HG02763 (cell line): ENCODE data around the gene PRKAR1A.
"Not testable (repeated sequence)": the region's sequence is repeated elsewhere in the genome, so short reads cannot be mapped to it uniquely, and the experiment has no call there.

Experiments used
- ATAC-seq: cut with Tn5 transposase; IDR thresholded peaks from one replicate; pipeline ENCODE4 v1.9.1; 2021; ENCODE audit warnings: mild to moderate bottlenecking, moderate library complexity; ENCODE audit not compliant: unreplicated experiment

The PRKAR1A gene

DNA sequence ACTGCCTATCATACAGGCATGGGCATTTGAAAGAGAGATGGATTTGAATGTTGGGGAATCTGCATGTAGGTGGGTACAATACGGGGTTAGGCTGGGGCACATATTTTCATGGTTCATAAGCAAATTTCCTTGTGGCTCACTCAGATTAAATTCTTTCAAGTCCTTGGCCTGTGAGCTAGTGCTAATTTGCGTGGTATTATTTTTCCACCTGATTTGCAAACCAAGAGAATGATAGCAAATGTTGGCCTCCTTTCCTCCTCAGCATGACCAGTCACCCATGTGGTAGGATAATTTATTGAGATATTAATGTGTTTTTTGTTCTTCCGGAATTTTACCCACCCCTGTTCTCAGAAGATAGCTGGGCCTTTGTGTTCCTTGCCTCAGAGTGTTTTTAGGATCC is 66.0 kb downstream of the PRKAR1A start:
- no peak for ATAC-seq

DNA sequence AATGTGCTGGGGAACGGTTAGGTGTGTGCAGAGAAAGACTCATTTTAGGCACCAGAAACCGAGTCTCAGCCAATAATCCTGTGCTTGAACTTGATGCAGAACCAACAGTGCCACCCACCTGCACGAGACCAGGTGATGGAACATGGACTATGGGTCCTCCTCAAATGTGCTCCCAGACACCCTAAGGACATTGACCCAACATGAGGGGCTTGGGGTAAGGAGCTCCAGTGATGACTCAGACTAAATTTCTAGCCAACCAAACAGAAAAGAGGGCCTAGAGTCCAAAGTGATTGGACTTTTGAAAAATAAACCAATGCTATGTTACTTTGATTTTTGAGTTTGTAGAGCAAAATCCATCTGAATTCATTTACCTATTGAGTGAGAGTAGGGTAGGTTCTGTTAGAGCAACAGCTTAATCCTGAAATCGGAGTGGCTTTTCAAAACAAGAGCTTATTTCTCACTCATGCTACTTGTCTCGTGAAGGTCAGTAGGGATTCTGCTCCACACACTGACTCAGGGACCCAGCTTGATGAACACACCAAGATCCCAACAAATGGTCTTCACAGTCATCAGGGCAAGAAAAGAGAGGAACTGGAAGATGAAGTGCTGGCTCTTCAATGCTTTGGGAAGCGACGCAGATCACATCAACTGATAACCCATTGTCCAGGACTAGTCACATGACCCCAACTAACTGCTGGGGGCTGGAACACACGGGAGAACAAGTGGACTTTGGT is 67.1 kb downstream of the PRKAR1A start:
- ATAC-seq = no peak

DNA sequence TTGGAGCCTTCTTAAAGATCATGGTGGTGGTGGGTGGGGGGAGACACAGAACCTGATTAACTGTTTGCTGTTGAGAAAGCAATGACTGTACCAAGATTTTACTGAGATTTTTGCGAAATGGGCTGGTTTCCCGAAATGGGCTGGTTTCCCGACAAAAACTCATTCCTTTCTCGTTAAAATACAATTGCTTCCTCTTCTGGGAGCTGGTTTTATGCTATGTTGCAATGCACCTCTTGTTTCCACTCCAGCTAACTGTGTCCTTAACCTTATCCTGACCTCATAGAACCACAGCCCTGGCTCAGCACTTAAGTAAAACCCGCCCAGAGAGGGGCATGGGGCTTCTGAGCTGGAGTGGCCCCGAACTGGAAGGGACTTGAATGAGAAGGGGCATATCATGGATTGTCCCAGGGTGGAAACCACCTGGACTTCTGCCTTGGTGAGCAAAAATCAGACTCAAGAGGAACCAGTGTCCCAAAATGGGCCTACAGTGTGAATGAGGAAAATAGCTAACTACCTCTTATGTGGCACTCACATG is 68.1 kb downstream of the PRKAR1A start:
- ATAC-seq = no peak

DNA sequence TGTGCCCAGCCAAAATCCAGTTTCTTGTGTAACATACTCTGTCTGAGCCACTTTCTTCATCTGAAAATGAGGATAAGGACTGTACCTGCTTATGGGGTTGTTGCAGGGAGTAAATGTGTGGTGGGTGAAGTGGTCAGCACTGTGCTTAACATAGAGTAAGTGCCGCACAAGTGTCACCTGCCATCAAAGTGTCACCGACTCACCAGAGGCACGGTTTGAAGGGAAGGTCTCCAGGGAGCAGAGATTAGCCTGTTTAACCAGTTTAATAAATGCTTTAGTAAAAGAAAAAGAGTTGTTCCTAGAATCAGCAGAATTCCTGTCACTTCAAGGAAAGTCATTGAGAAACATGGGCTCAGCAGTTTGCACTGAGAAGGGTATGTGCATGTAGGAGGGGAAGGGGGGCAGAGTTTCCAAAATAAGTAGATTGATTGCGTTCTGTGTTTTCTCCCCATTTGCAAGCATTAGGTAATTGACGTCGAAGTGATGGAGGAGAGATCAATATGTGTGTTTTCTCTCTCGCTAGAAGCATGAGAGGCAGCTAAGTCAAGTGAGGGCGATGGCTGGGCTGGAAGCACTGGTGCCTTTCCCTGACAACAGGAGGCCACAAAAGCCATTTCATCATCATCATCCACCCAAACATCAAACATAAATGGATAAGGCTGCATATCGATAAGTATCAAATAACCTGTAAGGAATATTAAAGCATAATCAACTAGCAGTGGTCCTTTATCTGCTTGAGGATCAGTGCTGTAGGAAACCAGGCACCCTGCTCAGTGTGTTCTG is 69.8 kb downstream of the PRKAR1A start:
- no peak for ATAC-seq

GRCh38 chr17:68582867-68583266 is 70.6 kb downstream of the PRKAR1A start:
- not testable (repeated sequence) for ATAC-seq

DNA sequence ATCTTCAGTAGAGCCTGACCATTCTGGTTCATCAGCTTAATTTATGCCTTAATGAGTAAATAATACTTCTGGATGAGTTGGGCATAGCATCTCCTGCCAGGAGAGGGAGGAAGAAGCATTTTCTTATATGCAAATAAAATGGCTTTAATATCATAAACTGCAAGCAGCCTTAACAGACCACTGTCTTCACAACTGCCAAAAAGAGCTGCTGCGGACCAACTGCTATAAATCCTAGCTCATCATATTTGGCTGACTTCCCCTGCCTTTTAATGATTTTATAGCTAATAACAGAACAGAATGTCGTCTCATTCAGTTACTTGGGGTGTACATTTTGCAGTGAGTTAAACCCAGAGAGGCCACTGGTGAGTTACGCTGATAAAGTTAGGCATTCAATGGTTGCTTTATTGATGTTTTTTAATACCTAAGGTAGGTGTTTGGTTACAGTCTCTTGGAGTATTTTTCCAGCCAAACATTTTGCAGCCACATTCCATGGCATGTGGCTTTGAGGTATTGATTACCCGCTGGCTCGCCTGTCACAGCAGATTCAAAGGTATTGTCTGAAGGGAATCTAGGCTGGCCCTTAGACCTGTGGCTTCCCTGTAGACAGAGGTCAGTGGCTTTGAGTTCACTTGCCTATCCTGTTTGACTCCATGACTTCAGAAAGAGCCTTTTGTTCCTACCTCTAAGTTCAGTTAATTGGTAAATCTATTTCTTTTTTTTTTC is 72.5 kb downstream of the PRKAR1A start:
- ATAC-seq = no peak

GRCh38 chr17:68585643-68586042 is 73.4 kb downstream of the PRKAR1A start:
- ATAC-seq = no peak

DNA sequence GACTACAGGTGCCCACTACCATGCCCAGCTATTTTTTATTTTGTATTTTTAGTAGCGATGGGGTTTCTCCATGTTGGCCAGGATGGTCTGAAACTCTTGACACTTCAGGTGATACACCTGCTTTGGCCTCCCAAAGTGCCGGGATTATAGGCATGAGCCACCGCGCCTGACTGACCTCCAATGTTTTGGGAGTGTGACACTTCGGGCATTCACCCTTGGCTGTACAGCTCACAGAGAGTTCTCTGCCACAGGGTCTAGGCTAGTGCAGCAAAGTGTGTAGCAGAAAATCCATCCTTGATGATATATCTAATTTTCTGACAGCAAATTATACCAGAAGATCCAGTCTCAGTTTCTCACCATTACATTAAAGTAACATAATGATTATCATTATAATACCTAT is 74.8 kb downstream of the PRKAR1A start:
- no peak for ATAC-seq

GRCh38 chr17:68587847-68588246 is 75.6 kb downstream of the PRKAR1A start:
- ATAC-seq = no peak

- no peak for ATAC-seq
Measured at GRCh38 chr17:68588362-68588761, 76.1 kb downstream of the PRKAR1A start.

GRCh38 chr17:68589086-68589485 is 76.9 kb downstream of the PRKAR1A start:
- no peak for ATAC-seq

GRCh38 chr17:68591583-68591982 is 79.4 kb downstream of the PRKAR1A start:
- ATAC-seq = no peak

DNA sequence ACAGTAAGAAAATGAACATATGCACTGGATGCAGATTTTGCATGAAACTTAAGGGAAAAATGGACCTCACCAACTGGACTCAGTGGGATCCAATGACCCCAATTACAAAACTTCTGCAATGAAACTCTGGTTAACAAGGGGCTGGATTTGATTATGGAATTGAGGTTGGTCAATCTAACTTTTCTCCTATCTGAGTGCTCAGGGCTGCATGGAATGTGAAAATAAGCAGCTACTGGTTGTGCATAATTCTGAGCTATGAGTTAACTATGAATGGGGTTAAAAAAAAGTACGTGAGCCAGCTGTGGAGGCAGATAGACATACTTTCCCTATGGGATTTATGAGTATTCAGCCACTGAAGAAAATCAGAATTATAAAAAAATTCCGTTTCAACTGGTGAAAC is 79.8 kb downstream of the PRKAR1A start:
- ATAC-seq = no peak

DNA sequence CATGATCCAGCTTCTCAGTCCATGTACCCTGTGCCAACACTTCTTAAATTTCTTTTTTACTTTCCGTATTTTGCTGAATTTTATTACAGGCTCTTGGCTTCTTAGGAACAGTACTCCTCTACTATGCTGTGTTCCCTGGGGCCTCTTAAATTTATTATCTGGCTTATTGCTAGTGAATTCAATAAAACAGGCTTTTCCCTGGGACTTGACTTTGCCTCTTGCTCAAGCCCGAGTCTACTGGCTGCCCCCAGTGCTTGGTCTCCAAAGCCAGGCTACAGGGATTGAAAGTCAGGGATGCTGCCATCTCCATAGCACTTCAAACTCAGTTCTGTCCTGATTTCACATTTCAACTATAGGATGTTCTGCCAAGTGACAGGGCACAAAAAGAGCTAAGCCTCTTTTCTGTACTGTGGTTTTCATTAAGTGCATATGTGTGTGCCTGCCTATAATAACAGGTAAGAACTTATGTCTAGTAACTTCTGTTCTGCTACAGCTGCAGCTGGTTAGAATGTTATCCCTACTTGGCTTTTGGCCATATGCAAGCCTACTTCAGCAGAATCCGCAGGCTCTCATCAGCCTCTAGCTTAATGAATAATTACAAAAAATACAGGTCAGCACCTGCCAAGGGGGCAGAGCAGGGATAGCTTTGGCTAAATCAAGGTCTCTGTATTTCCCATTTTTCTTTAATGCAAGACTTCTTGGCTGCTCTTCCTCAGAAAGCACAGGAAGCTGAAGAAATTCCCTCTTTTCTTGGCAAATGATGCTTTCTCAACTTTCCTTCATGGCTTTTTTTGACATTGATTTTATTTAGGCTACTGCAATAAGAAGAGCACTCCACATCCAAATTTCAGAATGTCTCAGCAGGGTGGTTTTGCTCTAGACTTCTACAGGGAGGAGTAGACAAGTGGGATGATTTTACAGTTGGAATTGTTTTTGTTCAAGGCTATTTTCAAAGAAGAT is 80.7 kb downstream of the PRKAR1A start:
- no peak for ATAC-seq

GRCh38 chr17:68594552-68594951 is 82.3 kb downstream of the PRKAR1A start:
- no peak for ATAC-seq

GRCh38 chr17:68595496-68595895 is 83.3 kb downstream of the PRKAR1A start:
- no peak for ATAC-seq

DNA sequence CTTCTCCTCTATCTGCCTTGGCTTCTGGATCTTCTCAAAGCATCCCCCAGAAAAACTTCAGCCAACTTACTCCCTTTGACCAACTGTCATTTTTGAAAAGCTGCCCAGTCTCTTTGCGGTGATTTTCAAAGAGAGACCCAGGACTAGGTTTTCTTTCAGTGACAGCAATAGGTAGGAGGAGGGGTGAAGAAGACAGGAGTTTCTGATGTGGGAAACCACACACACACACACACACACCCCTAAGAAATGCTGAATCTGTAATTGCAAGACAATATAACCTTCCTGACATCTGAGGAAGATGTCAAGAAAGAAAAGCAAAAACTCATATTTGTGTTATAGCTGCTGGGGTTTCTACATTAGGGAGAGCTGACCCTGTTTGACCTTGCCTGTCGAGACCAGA is 83.8 kb downstream of the PRKAR1A start:
- ATAC-seq = no peak

DNA sequence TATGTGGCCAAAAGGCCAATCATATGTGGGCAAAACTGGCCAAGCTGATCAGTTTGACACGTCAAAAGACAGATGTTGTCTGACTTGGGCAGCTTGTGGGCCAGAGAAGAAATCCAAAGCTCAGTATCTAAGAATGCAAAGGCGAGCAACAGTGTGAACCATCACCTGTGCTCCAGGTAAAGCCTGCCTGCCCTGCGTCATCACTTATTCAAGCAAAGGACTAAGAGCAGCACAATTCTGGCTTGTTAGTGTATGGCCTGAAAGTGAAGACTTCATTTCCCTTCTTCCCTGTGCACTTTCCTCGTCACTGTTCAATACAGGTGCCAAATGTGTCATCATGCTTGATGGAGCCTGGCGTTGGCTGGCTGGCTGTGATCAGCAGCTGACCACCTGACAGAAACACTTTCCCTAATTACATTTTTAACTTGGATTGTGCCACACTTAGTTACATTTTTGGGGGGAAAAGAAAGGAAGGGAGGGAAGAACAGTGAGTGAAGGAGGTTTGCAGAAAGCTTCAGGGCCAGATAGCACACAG is 84.2 kb downstream of the PRKAR1A start:
- ATAC-seq = no peak

DNA sequence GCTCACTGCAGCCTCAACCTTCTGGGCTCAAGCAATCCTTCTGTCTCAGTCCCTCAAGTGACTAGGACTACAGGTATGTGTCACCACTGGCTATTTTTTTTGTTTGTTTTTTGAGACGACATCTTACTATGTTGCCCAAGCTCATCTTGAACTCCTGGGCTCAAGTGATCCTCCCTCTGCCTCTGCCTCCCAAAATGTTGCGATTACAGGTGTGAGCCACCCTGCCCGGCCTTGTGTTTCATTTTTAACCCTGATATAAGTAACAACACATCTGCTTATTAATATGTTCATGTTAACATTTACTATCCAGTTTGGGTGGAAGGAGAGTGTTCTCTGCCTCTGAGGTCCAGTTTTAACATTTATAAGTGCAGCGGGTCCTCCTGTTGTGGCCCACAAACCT is 85.8 kb downstream of the PRKAR1A start:
- ATAC-seq = no peak

DNA sequence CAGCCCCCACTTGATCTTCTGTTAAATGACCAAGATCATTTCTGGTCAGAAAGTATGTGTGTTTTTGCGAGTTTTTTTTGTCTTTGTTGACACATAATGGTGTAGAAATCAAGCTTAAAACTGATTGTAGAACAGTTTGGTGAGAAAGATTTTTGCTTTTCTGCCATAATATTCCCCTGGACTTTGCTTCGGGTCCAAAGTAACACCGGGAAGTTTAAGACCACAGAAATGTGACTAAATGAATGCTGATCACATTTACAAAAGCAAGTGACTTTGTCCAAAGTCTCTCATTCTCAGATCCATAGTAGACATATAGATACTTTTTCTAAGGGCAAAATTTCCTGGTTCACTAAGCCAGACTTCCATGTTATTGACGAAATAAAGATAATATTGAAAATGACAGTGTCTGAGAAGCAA is 86.3 kb downstream of the PRKAR1A start:
- no peak for ATAC-seq
